HEK293T (cell line): Measurements from ENCODE around the gene CES1.
"Not testable (repeated sequence)": the region's sequence is repeated elsewhere in the genome, so short reads cannot be mapped to it uniquely, and the experiment has no call there.

Experiments
- ARNT ChIP-seq: fragments of 450-650 bp; IDR thresholded peaks from 2 replicates; pipeline ENCODE4 v1.6.1; 2017; ENCODE audit warnings: mild to moderate bottlenecking
- BHLHE40 ChIP-seq: fragments of 450-650 bp; IDR thresholded peaks from 2 replicates; pipeline ENCODE4 v1.6.1; 2016; ENCODE audit warnings: mild to moderate bottlenecking, moderate library complexity, borderline replicate concordance
- FOXM1 ChIP-seq: fragments of 450-650 bp; IDR thresholded peaks from 2 replicates; pipeline ENCODE4 v1.6.1; 2017; ENCODE audit warnings: mild to moderate bottlenecking, borderline replicate concordance
- SP1 ChIP-seq: fragments of 450-650 bp; IDR thresholded peaks from 2 replicates; pipeline ENCODE4 v1.6.1; 2017
- TARDBP ChIP-seq: fragments of 450-650 bp; IDR thresholded peaks from 2 replicates; pipeline ENCODE4 v1.6.1; 2016
- ZNF384 ChIP-seq: fragments of 450-650 bp; IDR thresholded peaks from 2 replicates; pipeline ENCODE4 v1.6.1; 2016

- not testable (repeated sequence) for TF ChIP-seq TARDBP, SP1, FOXM1, ZNF384, BHLHE40, ARNT
Observed at GRCh38 chr16:55808286-55808685, 24.6 kb downstream of the CES1 start.
